ENCODE results near the gene PATL1.

GRCh38 chr11:59689015-59689414 is 20.2 kb upstream of the PATL1 start:
- TF ChIP-seq EZH2 (IDR thresholded peaks at IDR 0.05; ENCODE audit: insufficient read depth, poor library complexity, severe bottlenecking) (no peak), EZH2phosphoT487 (IDR thresholded peaks at IDR 0.05; ENCODE audit: insufficient read depth, low read depth) (no peak)
